ENCODE measurements around the gene SNRNP48. TPM values are rescaled to one million over a fixed set of nuclear protein-coding genes. Genes with fewer than 3 reads are reported as not detected.

SNRNP48 gene
- polyA plus RNA-seq, 1 donor from 2014 or later: 17.5 TPM

DNA sequence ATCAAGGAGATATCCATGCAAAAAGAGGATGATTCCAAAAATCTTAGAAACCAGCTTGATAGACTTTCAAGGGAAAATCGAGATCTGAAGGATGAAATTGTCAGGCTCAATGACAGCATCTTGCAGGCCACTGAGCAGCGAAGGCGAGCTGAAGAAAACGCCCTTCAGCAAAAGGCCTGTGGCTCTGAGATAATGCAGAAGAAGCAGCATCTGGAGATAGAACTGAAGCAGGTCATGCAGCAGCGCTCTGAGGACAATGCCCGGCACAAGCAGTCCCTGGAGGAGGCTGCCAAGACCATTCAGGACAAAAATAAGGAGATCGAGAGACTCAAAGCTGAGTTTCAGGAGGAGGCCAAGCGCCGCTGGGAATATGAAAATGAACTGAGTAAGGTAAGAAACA is 10.1 kb upstream of the SNRNP48 start:
- Histone ChIP-seq H3K36me3 (ENCODE audit: insufficient read depth, low read length) (no peaks in the 10 kb centered on the region), H3K4me3 (ENCODE audit: low read length) (no peak overlapping the region), H3K4me2 (ENCODE audit: low read length) (no peak overlapping the region), H3K9me3 (ENCODE audit: low read length) (no peaks in the 10 kb centered on the region), H3K27ac (ENCODE audit: low read length) (no peak overlapping the region), H3F3A (ENCODE audit: insufficient read depth, low read length, poor library complexity, severe bottlenecking) (no peaks in the 10 kb centered on the region), H4K20me1 (ENCODE audit: insufficient read depth) (no peaks in the 10 kb centered on the region), H3K9me2 (ENCODE audit: insufficient read depth, low read length) (no peaks in the 10 kb centered on the region), H2AFZ (ENCODE audit: low read depth, low read length) (no peak overlapping the region), H3K27me3 (ENCODE audit: insufficient read depth, low read depth, low read length) (no peaks in the 10 kb centered on the region), H3K9ac (ENCODE audit: low read length) (no peak overlapping the region), H3K79me2 (replicated peaks; ENCODE audit: insufficient read depth, low read length) (no peaks in the 10 kb centered on the region)
- TF ChIP-seq EZH2 (IDR thresholded peaks at IDR 0.05; ENCODE audit: borderline replicate concordance, insufficient read depth, low read length, poor library complexity, severe bottlenecking) (no peak), EP300 (conservative IDR thresholded peaks at IDR 0.05; ENCODE audit: poor library complexity, severe bottlenecking) (no peak), TAF1 (IDR thresholded peaks at IDR 0.05; ENCODE audit: low read depth) (no peak), POLR2AphosphoS5 (IDR thresholded peaks at IDR 0.05) (no peak), MXI1 (conservative IDR thresholded peaks at IDR 0.05; ENCODE audit: poor library complexity, severe bottlenecking) (no peak), RAD21 (conservative IDR thresholded peaks at IDR 0.05) (no peak), SMC3 (conservative IDR thresholded peaks at IDR 0.05; ENCODE audit: poor library complexity) (no peak)
- TF ChIP-seq, protein P1, sequence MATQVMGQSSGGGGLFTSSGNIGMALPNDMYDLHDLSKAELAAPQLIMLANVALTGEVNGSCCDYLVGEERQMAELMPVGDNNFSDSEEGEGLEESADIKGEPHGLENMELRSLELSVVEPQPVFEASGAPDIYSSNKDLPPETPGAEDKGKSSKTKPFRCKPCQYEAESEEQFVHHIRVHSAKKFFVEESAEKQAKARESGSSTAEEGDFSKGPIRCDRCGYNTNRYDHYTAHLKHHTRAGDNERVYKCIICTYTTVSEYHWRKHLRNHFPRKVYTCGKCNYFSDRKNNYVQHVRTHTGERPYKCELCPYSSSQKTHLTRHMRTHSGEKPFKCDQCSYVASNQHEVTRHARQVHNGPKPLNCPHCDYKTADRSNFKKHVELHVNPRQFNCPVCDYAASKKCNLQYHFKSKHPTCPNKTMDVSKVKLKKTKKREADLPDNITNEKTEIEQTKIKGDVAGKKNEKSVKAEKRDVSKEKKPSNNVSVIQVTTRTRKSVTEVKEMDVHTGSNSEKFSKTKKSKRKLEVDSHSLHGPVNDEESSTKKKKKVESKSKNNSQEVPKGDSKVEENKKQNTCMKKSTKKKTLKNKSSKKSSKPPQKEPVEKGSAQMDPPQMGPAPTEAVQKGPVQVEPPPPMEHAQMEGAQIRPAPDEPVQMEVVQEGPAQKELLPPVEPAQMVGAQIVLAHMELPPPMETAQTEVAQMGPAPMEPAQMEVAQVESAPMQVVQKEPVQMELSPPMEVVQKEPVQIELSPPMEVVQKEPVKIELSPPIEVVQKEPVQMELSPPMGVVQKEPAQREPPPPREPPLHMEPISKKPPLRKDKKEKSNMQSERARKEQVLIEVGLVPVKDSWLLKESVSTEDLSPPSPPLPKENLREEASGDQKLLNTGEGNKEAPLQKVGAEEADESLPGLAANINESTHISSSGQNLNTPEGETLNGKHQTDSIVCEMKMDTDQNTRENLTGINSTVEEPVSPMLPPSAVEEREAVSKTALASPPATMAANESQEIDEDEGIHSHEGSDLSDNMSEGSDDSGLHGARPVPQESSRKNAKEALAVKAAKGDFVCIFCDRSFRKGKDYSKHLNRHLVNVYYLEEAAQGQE (IDR thresholded peaks at IDR 0.05; ENCODE audit: borderline replicate concordance): no peak
- TF ChIP-seq, protein P2, sequence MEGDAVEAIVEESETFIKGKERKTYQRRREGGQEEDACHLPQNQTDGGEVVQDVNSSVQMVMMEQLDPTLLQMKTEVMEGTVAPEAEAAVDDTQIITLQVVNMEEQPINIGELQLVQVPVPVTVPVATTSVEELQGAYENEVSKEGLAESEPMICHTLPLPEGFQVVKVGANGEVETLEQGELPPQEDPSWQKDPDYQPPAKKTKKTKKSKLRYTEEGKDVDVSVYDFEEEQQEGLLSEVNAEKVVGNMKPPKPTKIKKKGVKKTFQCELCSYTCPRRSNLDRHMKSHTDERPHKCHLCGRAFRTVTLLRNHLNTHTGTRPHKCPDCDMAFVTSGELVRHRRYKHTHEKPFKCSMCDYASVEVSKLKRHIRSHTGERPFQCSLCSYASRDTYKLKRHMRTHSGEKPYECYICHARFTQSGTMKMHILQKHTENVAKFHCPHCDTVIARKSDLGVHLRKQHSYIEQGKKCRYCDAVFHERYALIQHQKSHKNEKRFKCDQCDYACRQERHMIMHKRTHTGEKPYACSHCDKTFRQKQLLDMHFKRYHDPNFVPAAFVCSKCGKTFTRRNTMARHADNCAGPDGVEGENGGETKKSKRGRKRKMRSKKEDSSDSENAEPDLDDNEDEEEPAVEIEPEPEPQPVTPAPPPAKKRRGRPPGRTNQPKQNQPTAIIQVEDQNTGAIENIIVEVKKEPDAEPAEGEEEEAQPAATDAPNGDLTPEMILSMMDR (IDR thresholded peaks at IDR 0.05; ENCODE audit: poor library complexity, severe bottlenecking): no peak

DNA sequence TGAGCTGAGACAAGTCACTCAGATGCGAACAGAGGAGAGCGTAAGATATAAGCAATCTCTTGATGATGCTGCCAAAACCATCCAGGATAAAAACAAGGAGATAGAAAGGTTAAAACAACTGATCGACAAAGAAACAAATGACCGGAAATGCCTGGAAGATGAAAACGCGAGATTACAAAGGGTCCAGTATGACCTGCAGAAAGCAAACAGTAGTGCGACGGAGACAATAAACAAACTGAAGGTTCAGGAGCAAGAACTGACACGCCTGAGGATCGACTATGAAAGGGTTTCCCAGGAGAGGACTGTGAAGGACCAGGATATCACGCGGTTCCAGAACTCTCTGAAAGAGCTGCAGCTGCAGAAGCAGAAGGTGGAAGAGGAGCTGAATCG is 9.5 kb upstream of the SNRNP48 start:
- Histone ChIP-seq H4K20me1 (ENCODE audit: insufficient read depth) (no peaks in the 10 kb centered on the region), H3K9me3 (ENCODE audit: low read length) (no peaks in the 10 kb centered on the region), H3K4me3 (ENCODE audit: low read length) (no peak overlapping the region), H3K4me2 (ENCODE audit: low read length) (no peak overlapping the region), H2AFZ (ENCODE audit: low read depth, low read length) (no peak overlapping the region), H3K36me3 (ENCODE audit: insufficient read depth, low read length) (no peaks in the 10 kb centered on the region), H3F3A (ENCODE audit: insufficient read depth, low read length, poor library complexity, severe bottlenecking) (no peaks in the 10 kb centered on the region), H3K79me2 (replicated peaks; ENCODE audit: insufficient read depth, low read length) (no peaks in the 10 kb centered on the region), H3K27me3 (ENCODE audit: insufficient read depth, low read depth, low read length) (no peaks in the 10 kb centered on the region), H3K9me2 (ENCODE audit: insufficient read depth, low read length) (no peaks in the 10 kb centered on the region), H3K27ac (ENCODE audit: low read length) (no peak overlapping the region), H3K9ac (ENCODE audit: low read length) (no peak overlapping the region)
- no peak for TF ChIP-seq EZH2 (IDR thresholded peaks at IDR 0.05; ENCODE audit: borderline replicate concordance, insufficient read depth, low read length, poor library complexity, severe bottlenecking)
- TF ChIP-seq, protein P1 (IDR thresholded peaks at IDR 0.05; ENCODE audit: borderline replicate concordance): no peak
- TF ChIP-seq EP300 (conservative IDR thresholded peaks at IDR 0.05; ENCODE audit: poor library complexity, severe bottlenecking): no peak
- TF ChIP-seq, protein P2 (IDR thresholded peaks at IDR 0.05; ENCODE audit: poor library complexity, severe bottlenecking): no peak
- TF ChIP-seq RAD21 (conservative IDR thresholded peaks at IDR 0.05): no peak
- TF ChIP-seq TAF1 (IDR thresholded peaks at IDR 0.05; ENCODE audit: low read depth): no peak
- TF ChIP-seq MXI1 (conservative IDR thresholded peaks at IDR 0.05; ENCODE audit: poor library complexity, severe bottlenecking): no peak
- TF ChIP-seq SMC3 (conservative IDR thresholded peaks at IDR 0.05; ENCODE audit: poor library complexity): no peak
- TF ChIP-seq POLR2AphosphoS5 (IDR thresholded peaks at IDR 0.05): no peak

Data from neural cell (in vitro differentiated cells).